Neutrophil (primary cell): ENCODE data around the gene SSBP3.

Experiments
- H3K27ac ChIP-seq: fragments of 200-600 bp; sonication (generic); 2 replicates; pipeline ENCODE4 v1.5.1; 2016; ENCODE audit warnings: mild to moderate bottlenecking, moderate library complexity
- H3K27me3 ChIP-seq: fragments of 200-600 bp; sonication (generic); 2 replicates; pipeline ENCODE4 v1.6.0; 2016; ENCODE audit warnings: mild to moderate bottlenecking
- H3K36me3 ChIP-seq: fragments of 200-600 bp; sonication (generic); 2 replicates; pipeline ENCODE4 v1.5.1; 2017
- H3K4me1 ChIP-seq, 2 experiments: fragments of 200-600 bp in 1 of 2; sonication (generic) in 1 of 2; 1 replicate in 1 of 2; 2 replicates in 1 of 2; pipeline versions ENCODE4 v1.5.1 to v1.6.1; 2013 to 2016; ENCODE audit warnings: low read depth in 1 of 2, low read length in 1 of 2, mild to moderate bottlenecking in 1 of 2, moderate library complexity in 1 of 2; ENCODE audit not compliant: control insufficient read depth in 1 of 2, insufficient read depth in 1 of 2
- H3K4me3 ChIP-seq, 2 experiments: fragments of 200-600 bp in 1 of 2; sonication (generic) in 1 of 2; 1 replicate in 1 of 2; 2 replicates in 1 of 2; pipeline ENCODE4 v1.5.1; 2013 to 2016; ENCODE audit warnings: low read depth in 1 of 2, low read length in 1 of 2, mild to moderate bottlenecking in 1 of 2, moderate library complexity in 1 of 2
- H3K9me3 ChIP-seq: fragments of 200-600 bp; sonication (generic); 2 replicates; pipeline ENCODE4 v1.5.1; 2016
- TF ChIP-seq, protein P1 (sequence below): fragments of 200-600 bp; sonication (generic); IDR thresholded peaks from 2 replicates; pipeline ENCODE4 v1.5.1; 2016; ENCODE audit warnings: antibody characterized with exemption

The SSBP3 gene

DNA sequence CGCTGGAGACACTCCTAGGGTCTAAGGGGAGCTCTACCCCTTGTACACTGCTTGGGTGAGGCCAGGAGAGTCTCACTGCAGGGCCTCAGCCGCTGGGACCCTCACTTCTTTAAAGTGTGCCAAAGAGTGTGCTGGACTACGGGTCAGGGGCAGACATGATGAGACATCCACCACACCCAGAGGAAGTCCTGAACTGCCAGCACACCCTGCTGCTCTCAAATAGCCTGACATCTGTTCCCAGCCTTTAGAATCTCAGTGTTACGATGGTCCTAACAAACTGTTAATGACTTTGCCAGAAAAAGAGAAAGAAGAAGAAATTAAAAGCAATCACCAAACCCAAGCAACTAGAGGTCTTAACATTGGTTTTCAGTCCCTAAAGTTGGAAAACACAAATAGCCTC is 157.2 kb downstream of the SSBP3 start:
- H3K27me3 ChIP-seq, result no peaks in the 10 kb centered on the region
- H3K4me3 ChIP-seq, result no peak overlapping the region
- H3K36me3 ChIP-seq, result peaks cover 6% of the 10 kb centered on the region
- TF ChIP-seq, protein P1, sequence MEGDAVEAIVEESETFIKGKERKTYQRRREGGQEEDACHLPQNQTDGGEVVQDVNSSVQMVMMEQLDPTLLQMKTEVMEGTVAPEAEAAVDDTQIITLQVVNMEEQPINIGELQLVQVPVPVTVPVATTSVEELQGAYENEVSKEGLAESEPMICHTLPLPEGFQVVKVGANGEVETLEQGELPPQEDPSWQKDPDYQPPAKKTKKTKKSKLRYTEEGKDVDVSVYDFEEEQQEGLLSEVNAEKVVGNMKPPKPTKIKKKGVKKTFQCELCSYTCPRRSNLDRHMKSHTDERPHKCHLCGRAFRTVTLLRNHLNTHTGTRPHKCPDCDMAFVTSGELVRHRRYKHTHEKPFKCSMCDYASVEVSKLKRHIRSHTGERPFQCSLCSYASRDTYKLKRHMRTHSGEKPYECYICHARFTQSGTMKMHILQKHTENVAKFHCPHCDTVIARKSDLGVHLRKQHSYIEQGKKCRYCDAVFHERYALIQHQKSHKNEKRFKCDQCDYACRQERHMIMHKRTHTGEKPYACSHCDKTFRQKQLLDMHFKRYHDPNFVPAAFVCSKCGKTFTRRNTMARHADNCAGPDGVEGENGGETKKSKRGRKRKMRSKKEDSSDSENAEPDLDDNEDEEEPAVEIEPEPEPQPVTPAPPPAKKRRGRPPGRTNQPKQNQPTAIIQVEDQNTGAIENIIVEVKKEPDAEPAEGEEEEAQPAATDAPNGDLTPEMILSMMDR, result no peak
- H3K4me1 ChIP-seq, result no peaks in the 10 kb centered on the region
- no peak overlapping the region for H3K27ac ChIP-seq
- no peaks in the 10 kb centered on the region for H3K9me3 ChIP-seq

DNA sequence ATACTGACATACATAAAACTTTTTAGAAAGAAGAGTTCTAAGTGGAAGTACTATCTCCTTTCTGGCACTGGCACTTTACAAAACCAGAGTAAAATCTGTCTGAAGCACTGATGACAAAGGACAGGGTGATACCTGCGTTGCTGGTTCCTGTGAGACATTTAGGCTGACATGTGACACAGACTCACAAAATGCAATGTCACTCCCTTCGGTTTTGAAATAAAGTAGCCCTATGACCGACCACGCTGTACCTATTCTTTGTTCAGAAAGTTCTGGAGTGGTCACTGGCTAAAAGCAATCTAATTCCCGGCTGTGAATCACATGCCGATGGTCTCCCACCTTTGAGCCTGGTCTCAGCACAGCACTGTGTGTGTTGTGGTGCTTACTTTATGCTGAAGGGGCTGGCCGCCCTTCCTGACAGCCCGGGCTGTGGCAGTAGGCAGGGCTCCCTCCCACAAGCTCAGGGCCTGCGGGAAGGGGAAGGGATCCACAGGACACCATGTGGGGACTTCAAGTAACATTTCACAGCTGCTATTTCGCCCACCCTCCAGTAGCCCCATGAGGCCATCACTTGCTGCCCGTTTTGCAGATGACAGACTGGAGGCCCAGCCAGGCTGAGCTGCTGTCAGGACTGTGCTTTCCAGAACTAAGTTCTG is 158.2 kb downstream of the SSBP3 start:
- no peaks in the 10 kb centered on the region for H3K27me3 ChIP-seq
- H3K4me3 ChIP-seq, result no peak overlapping the region
- TF ChIP-seq, protein P1, result no peak
- H3K9me3 ChIP-seq, result no peaks in the 10 kb centered on the region
- peaks cover 6% of the 10 kb centered on the region for H3K36me3 ChIP-seq
- no peak overlapping the region for H3K27ac ChIP-seq
- no peaks in the 10 kb centered on the region for H3K4me1 ChIP-seq

DNA sequence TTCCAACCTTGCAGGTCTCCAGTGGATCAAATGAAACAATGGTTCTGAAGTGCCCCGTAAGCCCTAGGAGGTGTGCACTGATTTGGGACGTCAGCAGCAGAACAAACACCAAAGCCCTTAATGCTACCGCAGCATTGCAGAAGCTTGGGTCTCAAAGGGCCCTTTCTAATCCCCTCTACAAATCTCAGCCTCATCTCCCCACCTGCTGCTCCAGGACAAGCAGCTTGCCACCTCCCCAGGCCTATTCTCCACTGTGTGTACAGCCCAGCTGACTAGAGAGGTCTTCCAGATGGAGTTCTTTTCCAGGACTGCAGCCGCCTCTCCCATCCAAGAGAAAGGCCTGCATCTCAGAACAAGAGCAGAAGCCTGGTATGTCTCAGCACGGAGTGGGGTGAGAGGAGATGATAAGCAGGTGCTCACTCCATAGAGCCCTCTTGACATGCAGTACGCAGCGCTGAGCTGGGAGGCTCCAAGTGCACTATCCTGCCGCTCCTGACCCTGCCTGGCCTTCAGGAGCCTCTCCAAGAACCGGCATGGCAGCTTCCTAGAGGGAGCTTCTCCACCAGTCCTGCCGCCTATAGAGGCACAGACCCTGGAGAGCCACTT is 160.0 kb downstream of the SSBP3 start:
- H3K4me3 ChIP-seq, result no peak overlapping the region
- H3K9me3 ChIP-seq, result no peaks in the 10 kb centered on the region
- TF ChIP-seq, protein P1, result no peak
- H3K27me3 ChIP-seq, result no peaks in the 10 kb centered on the region
- no peak overlapping the region for H3K27ac ChIP-seq
- H3K4me1 ChIP-seq, result no peaks in the 10 kb centered on the region
- peaks cover 6% of the 10 kb centered on the region for H3K36me3 ChIP-seq

DNA sequence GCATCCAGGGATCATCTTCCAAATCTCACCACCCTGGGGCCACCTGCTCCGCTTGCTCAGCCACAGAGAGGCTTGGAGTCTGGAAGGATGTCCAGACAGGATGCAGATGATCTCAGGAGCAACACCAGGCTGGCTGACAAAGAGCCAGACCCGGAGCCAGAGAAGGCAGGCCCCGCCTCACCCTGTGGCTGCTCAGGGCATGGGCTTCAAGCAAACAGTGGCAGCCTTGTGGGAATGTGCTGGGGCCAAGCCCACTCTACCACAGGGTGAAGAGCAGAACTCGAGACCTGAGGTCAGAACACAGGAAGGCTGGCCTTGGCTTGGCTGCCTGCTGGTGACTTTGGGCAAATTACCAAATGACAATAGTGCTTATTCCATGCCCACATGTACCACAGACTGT is 160.7 kb downstream of the SSBP3 start:
- H3K27me3 ChIP-seq, result no peaks in the 10 kb centered on the region
- H3K27ac ChIP-seq, result no peak overlapping the region
- peaks cover 6% of the 10 kb centered on the region for H3K36me3 ChIP-seq
- TF ChIP-seq, protein P1, result no peak
- no peak overlapping the region for H3K4me3 ChIP-seq
- no peaks in the 10 kb centered on the region for H3K9me3 ChIP-seq
- no peaks in the 10 kb centered on the region for H3K4me1 ChIP-seq

DNA sequence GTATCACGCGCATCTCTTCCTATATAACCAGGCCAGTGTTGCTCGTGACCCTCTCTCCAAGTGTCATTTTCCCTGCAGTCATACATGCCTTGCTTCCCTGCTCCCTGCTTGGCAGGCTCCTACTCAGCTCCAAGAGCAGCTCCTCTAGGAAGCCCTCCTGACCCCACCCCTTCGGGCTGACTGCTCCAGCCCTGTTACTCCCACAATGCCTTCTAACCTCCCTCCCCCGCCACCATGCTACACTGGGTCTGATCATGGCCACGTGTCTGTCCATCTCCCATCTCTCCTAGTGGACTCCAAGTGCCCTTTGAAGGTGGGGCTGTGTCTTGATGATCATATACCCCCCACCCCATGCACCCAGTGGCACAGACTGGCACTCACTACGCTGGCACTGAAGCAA is 161.5 kb downstream of the SSBP3 start:
- Histone ChIP-seq H3K27ac (no peak overlapping the region), H3K4me1 (peaks cover 0 to under 1% of the 10 kb centered on the region in 2 experiments), H3K27me3 (no peaks in the 10 kb centered on the region), H3K36me3 (peaks cover 6% of the 10 kb centered on the region), H3K4me3 (no peak overlapping the region), H3K9me3 (no peaks in the 10 kb centered on the region)
- TF ChIP-seq, protein P1, result no peak
